Esophagus squamous epithelium (tissue), 4 donors: ENCODE results near the gene SYCE3.

Experiments
- POLR2A ChIP-seq, 4 donors: fragments of 450-650 bp; IDR thresholded peaks; one replicate each; pipeline ENCODE4 v1.6.1; 2017; ENCODE audit warnings: antibody characterized with exemption in 4 of 4, mild to moderate bottlenecking in 4 of 4, moderate library complexity in 3 of 4
- TF ChIP-seq, protein P1 (sequence below), 6 experiments: fragments of 450-650 bp in 4 of 6; fragments of 200-600 bp in 2 of 6; sonication (generic) in 2 of 6; IDR thresholded peaks; one replicate each; pipeline ENCODE4 v1.5.1; 2016 to 2019; ENCODE audit warnings: antibody characterized with exemption in 6 of 6, mild to moderate bottlenecking in 4 of 6, moderate library complexity in 4 of 6

DNA sequence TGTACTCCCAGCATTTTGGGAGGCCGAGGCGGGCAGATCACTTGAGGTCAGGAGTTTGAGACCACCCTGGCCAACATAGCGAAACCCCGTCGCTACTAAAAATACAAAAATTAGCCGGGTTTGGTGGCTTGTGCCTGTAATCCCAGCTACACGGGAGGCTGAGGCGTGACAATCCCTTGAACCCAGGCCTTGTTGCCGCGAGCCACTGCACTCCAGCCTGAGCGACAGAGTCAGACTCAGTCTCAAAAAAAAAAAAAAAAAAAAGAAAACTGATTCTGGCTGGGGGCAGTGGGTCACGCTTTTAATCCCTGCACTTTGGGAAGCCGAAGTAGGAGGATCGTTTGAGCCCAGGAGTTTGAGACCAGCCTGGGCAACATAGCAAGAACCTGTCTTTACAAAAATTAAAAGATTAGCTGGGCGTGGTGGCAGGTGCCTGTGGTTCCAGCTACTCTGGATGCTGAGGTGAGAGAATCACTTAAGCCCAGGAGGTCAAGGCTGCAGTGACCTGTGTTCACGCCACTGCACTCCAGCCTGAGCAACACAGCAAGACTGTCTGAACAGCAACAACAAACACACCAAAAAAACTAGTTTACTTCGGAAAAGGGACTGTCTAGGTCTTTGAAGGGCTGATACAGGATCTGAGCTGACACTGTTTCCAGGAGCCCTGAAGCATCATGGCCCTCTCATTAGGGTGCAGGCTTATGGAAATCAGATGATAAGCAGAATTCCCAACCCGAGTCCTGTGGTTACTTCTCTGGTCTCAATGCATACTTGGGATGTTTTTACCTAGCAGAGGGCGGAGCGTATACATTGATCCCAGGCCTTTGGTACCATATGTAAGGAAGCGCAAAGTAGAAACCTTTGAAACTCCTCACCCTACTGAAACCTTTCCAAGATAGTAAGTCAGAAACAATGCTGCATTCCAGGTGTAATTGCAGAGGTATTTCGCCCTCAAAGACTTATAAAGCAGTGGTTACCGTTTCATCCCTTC, 21.7 kb upstream of the SYCE3 start:
- TF ChIP-seq, protein P1, sequence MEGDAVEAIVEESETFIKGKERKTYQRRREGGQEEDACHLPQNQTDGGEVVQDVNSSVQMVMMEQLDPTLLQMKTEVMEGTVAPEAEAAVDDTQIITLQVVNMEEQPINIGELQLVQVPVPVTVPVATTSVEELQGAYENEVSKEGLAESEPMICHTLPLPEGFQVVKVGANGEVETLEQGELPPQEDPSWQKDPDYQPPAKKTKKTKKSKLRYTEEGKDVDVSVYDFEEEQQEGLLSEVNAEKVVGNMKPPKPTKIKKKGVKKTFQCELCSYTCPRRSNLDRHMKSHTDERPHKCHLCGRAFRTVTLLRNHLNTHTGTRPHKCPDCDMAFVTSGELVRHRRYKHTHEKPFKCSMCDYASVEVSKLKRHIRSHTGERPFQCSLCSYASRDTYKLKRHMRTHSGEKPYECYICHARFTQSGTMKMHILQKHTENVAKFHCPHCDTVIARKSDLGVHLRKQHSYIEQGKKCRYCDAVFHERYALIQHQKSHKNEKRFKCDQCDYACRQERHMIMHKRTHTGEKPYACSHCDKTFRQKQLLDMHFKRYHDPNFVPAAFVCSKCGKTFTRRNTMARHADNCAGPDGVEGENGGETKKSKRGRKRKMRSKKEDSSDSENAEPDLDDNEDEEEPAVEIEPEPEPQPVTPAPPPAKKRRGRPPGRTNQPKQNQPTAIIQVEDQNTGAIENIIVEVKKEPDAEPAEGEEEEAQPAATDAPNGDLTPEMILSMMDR (IDR thresholded peaks at IDR 0.05): no peak
- TF ChIP-seq POLR2A (IDR thresholded peaks at IDR 0.05): no peak
